ENCODE measurements around the gene ADARB1. TPM values are rescaled to one million over a fixed set of nuclear protein-coding genes. Genes with fewer than 3 reads are reported as not detected.
A peak's percentile ranks its signal among the peaks of the same experiment; 100 is the strongest.

Gene ADARB1
- total and polyA plus RNA-seq, 2 of the 8 experiments (the other 6 are each of a cell fraction or from before 2014, with no cell fraction given): 4.7 to 14.9 TPM

GRCh38 chr21:45128613-45129188 is 54.3 kb downstream of the ADARB1 start (continued):
- TF ChIP-seq RNF2 (IDR thresholded peaks at IDR 0.05; ENCODE audit: borderline replicate concordance, low read depth, low read length, missing control alignments, poor library complexity, severe bottlenecking) (no peak), RAD21 (IDR thresholded peaks at IDR 0.05 in 1 of 2, conservative IDR thresholded peaks at IDR 0.05 in 1 of 2; ENCODE audit: low read depth in 2 of 2, low read length in 2 of 2) (peak; percentile 93 to 96), CTBP2 (IDR thresholded peaks at IDR 0.05; ENCODE audit: borderline replicate concordance, insufficient read depth, insufficient read length, low read length) (no peak)

Measured in H1 (cell line).